Measurements from ENCODE around the gene LRP11.

LRP11 gene

GRCh38 chr6:149864578-149865535 lies 698 bp upstream of the LRP11 start:
- TF ChIP-seq GATA3 (IDR thresholded peaks at IDR 0.05; ENCODE audit: low read depth, low read length) (no peak), GATA2 (IDR thresholded peaks at IDR 0.05; ENCODE audit: low read depth, low read length) (no peak)

GRCh38 chr6:149862922-149863697 lies 1.0 kb downstream of the LRP11 start:
- TF ChIP-seq GATA3 (IDR thresholded peaks at IDR 0.05; ENCODE audit: low read depth, low read length) (no peak), GATA2 (IDR thresholded peaks at IDR 0.05; ENCODE audit: low read depth, low read length) (no peak)

- no peak for TF ChIP-seq GATA2 (IDR thresholded peaks at IDR 0.05; ENCODE audit: low read depth, low read length)
- TF ChIP-seq GATA3 (IDR thresholded peaks at IDR 0.05; ENCODE audit: low read depth, low read length): no peak
These were observed 2.3 kb downstream of the LRP11 start for GRCh38 chr6:149861603-149862423.

GRCh38 chr6:149860834-149861602 lies 3.1 kb downstream of the LRP11 start:
- no peak for TF ChIP-seq GATA2 (IDR thresholded peaks at IDR 0.05; ENCODE audit: low read depth, low read length)

- TF ChIP-seq GATA3 (IDR thresholded peaks at IDR 0.05; ENCODE audit: low read depth, low read length): no peak
- no peak for TF ChIP-seq GATA2 (IDR thresholded peaks at IDR 0.05; ENCODE audit: low read depth, low read length)
These were observed 3.7 kb downstream of the LRP11 start for GRCh38 chr6:149860513-149860833.

GRCh38 chr6:149859938-149860337 lies 4.2 kb downstream of the LRP11 start:
- TF ChIP-seq GATA2 (IDR thresholded peaks at IDR 0.05; ENCODE audit: low read depth, low read length): no peak
- no peak for TF ChIP-seq GATA3 (IDR thresholded peaks at IDR 0.05; ENCODE audit: low read depth, low read length)

- TF ChIP-seq GATA2 (IDR thresholded peaks at IDR 0.05; ENCODE audit: low read depth, low read length) (no peak), GATA3 (IDR thresholded peaks at IDR 0.05; ENCODE audit: low read depth, low read length) (no peak)
These were observed 4.8 kb downstream of the LRP11 start for GRCh38 chr6:149859368-149859767.

GRCh38 chr6:149857541-149857940 lies 6.6 kb downstream of the LRP11 start:
- TF ChIP-seq GATA3 (IDR thresholded peaks at IDR 0.05; ENCODE audit: low read depth, low read length) (no peak), GATA2 (IDR thresholded peaks at IDR 0.05; ENCODE audit: low read depth, low read length) (no peak)

GRCh38 chr6:149856256-149856994 lies 7.7 kb downstream of the LRP11 start:
- TF ChIP-seq GATA2 (IDR thresholded peaks at IDR 0.05; ENCODE audit: low read depth, low read length) (no peak), GATA3 (IDR thresholded peaks at IDR 0.05; ENCODE audit: low read depth, low read length) (no peak)

GRCh38 chr6:149855741-149856140 lies 8.4 kb downstream of the LRP11 start:
- TF ChIP-seq GATA2 (IDR thresholded peaks at IDR 0.05; ENCODE audit: low read depth, low read length) (no peak), GATA3 (IDR thresholded peaks at IDR 0.05; ENCODE audit: low read depth, low read length) (no peak)

GRCh38 chr6:149855040-149855654 lies 9.0 kb downstream of the LRP11 start:
- TF ChIP-seq GATA3 (IDR thresholded peaks at IDR 0.05; ENCODE audit: low read depth, low read length) (no peak), GATA2 (IDR thresholded peaks at IDR 0.05; ENCODE audit: low read depth, low read length) (no peak)

- TF ChIP-seq GATA2 (IDR thresholded peaks at IDR 0.05; ENCODE audit: low read depth, low read length) (no peak), GATA3 (IDR thresholded peaks at IDR 0.05; ENCODE audit: low read depth, low read length) (no peak)
These were observed 9.6 kb downstream of the LRP11 start for GRCh38 chr6:149854532-149854931.
